ENCODE measurements around the gene SLC26A8. TPM values are rescaled to one million over a fixed set of nuclear protein-coding genes. Genes with fewer than 3 reads are reported as not detected.
"Not testable (repeated sequence)": the region's sequence is repeated elsewhere in the genome, so short reads cannot be mapped to it uniquely, and the experiment has no call there.

Gene SLC26A8
- total RNA-seq, 1 donor from 2014 or later: not detected

DNA sequence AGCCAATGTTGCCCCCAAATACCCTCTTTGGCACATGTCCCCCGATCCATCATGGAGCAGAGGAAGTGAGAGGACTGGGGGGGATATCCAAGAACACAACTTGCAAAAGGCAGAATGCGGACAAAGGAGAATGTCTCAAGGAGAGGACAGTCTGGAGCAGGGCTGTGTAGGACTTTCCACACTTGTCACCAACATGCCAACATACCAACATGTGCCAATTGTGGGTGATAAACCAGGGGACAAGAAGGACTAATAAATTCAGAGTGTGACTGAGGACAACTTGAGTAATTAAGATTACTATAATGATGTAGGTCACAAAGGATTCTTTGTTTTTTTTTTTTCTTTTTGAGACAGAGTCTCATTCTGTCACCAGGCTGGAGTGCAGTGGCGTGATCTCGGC lies 8.8 kb downstream of the SLC26A8 start:
- H3K4me3 ChIP-seq: no peak overlapping the region
- H3K27me3 ChIP-seq (ENCODE audit: low read depth): peaks cover 11% of the 10 kb centered on the region
- no peak for DNase-seq
- intact Hi-C loops (cut with micrococcal nuclease): no loop called here
- H3K4me1 ChIP-seq: no peaks in the 10 kb centered on the region
- no peaks in the 10 kb centered on the region for H3K36me3 ChIP-seq
- H3K9me3 ChIP-seq (replicated peaks): no peaks in the 10 kb centered on the region
- TF ChIP-seq, protein P1, sequence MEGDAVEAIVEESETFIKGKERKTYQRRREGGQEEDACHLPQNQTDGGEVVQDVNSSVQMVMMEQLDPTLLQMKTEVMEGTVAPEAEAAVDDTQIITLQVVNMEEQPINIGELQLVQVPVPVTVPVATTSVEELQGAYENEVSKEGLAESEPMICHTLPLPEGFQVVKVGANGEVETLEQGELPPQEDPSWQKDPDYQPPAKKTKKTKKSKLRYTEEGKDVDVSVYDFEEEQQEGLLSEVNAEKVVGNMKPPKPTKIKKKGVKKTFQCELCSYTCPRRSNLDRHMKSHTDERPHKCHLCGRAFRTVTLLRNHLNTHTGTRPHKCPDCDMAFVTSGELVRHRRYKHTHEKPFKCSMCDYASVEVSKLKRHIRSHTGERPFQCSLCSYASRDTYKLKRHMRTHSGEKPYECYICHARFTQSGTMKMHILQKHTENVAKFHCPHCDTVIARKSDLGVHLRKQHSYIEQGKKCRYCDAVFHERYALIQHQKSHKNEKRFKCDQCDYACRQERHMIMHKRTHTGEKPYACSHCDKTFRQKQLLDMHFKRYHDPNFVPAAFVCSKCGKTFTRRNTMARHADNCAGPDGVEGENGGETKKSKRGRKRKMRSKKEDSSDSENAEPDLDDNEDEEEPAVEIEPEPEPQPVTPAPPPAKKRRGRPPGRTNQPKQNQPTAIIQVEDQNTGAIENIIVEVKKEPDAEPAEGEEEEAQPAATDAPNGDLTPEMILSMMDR (IDR thresholded peaks at IDR 0.05; ENCODE audit: borderline replicate concordance): no peak
- H3K27ac ChIP-seq (replicated peaks): no peak overlapping the region

DNA sequence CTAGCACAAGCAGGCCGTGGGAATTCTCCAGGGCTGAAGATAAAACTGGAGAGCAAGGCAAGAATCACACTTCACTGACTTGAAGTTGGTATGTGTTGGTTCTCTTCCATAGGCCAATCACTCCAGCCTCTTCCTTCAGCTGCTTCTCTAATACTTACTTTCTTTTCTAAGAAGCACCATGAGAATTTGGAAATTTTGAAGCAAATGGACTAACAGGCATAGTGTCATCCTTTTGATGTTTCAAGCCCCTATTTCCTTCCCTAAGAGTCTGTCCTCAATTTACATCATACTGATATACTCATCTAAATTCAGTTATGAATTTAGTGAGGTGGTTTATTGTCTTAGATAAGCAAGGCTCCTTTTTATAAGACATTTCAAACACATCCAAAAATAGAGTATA lies 24.0 kb downstream of the SLC26A8 start:
- intact Hi-C loops (cut with micrococcal nuclease): no loop called here

DNA sequence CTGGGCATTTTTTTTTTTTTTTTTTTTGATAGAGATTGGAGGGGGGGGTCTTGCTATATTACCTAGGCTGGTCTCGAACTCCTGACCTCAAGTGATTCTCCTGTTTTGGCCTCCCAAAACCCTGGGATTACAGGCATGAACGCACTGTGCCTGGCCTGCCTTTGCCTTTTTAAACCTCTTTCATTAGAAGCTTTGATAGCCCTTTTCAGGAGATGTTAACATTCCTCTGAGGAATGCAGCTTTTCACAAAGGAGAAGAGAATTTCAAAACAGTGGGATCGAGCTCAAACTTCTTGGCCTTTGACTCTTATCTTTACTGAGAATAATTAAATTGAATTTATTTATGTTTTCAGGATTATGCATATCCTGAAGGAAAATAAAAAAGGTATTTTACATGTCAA lies 31.3 kb downstream of the SLC26A8 start:
- H3K36me3 ChIP-seq: no peaks in the 10 kb centered on the region
- no peak for DNase-seq
- TF ChIP-seq, protein P1 (IDR thresholded peaks at IDR 0.05; ENCODE audit: borderline replicate concordance): no peak
- H3K4me3 ChIP-seq: no peak overlapping the region
- no peak overlapping the region for H3K27ac ChIP-seq (replicated peaks)
- peaks cover 27% of the 10 kb centered on the region for H3K27me3 ChIP-seq (ENCODE audit: low read depth)
- no peaks in the 10 kb centered on the region for H3K9me3 ChIP-seq (replicated peaks)
- H3K4me1 ChIP-seq: no peaks in the 10 kb centered on the region
- intact Hi-C loops (cut with micrococcal nuclease): no loop called here

More for the DNA sequence above, 24.0 kb downstream of the SLC26A8 start:
- no peak for DNase-seq
- Histone ChIP-seq H3K27ac (replicated peaks) (no peak overlapping the region), H3K27me3 (ENCODE audit: low read depth) (peaks cover 11% of the 10 kb centered on the region), H3K4me3 (no peak overlapping the region), H3K9me3 (replicated peaks) (no peaks in the 10 kb centered on the region), H3K36me3 (no peaks in the 10 kb centered on the region), H3K4me1 (no peaks in the 10 kb centered on the region)
- TF ChIP-seq, protein P1 (IDR thresholded peaks at IDR 0.05; ENCODE audit: borderline replicate concordance): no peak

DNA sequence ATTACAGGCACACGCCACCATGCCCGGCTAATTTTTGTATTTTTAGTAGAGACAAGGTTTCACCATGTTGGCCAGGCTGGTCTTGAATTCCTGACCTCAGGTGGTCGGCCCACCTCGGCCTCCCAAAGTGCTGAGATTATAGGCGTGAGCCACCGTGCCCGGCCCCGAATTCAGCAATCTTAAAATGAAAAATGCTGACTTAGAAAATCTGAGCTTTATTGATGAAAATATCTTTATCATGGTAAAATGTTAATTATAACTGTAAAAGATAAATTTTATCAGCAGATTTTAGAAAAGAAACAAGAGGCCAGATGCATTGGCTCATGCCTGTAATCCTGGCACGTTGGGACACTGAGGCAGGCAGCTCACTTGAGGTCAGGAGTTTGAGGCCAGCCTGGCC lies 36.4 kb downstream of the SLC26A8 start:
- H3K4me1 ChIP-seq; H3K27ac ChIP-seq (replicated peaks); intact Hi-C loops (cut with micrococcal nuclease); H3K4me3 ChIP-seq; H3K9me3 ChIP-seq (replicated peaks); H3K36me3 ChIP-seq; DNase-seq: not testable (repeated sequence)
- H3K27me3 ChIP-seq (ENCODE audit: low read depth): peaks cover 35% of the 10 kb centered on the region

DNA sequence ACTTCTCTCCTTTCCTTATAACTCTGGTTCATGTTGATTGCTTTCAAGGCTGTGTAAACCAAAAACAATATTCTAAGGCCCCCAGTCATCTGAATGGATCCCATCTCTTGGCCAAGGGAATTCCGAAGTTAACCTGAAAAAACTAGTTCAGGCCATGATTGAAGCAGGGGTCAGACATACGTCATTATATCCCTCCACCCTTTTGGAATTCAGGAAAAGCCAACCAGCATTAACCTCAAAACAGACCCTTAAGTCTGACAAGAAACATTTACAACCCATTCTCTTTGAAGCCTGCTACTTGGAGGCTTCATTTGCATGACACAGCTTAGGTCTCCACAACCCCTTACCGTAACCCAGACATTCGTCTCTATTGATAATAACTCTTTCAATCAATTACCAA lies 39.7 kb downstream of the SLC26A8 start:
- intact Hi-C loops (cut with micrococcal nuclease): no loop called here
- Histone ChIP-seq H3K4me3 (no peak overlapping the region), H3K27ac (replicated peaks) (no peak overlapping the region), H3K9me3 (replicated peaks) (no peaks in the 10 kb centered on the region), H3K36me3 (no peaks in the 10 kb centered on the region), H3K4me1 (no peaks in the 10 kb centered on the region), H3K27me3 (ENCODE audit: low read depth) (peaks cover 31% of the 10 kb centered on the region)
- TF ChIP-seq, protein P1 (IDR thresholded peaks at IDR 0.05; ENCODE audit: borderline replicate concordance): no peak
- DNase-seq: no peak

DNA sequence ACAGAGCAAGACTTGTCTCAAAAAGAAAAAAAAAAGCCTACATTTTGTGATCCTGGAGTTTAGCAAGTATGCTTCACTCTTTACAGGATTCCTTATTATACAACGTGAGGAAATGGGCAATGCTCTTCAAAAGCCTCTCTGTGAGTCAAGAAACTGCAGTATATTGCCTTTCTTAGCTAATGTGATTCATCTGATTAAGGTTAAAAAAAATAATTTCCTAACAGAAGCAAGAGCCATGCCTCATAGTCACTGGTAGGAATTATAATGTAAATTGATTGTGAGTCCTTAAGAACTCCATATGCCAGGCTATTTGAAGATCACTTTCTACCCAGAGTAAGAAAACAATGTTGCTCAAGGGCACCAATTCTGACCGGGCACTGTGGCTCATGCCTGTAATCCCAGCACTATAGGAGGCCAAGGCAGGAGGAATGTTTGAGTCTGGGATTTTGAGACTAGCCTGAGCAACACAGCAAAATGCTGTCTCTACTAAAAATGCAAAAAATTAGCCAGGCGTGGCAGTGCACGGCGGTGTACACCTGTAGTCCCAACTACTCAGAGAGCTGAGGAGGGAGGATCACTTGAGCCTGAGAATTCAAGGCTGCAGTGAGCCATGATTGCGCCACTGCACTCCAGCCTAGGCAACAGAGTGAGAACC lies 43.3 kb downstream of the SLC26A8 start:
- H3K27me3 ChIP-seq (ENCODE audit: low read depth): peaks cover 10% of the 10 kb centered on the region
- no peak overlapping the region for H3K4me3 ChIP-seq
- no peak overlapping the region for H3K27ac ChIP-seq (replicated peaks)
- no peak for DNase-seq
- no peaks in the 10 kb centered on the region for H3K4me1 ChIP-seq
- no peaks in the 10 kb centered on the region for H3K9me3 ChIP-seq (replicated peaks)
- no peaks in the 10 kb centered on the region for H3K36me3 ChIP-seq
- TF ChIP-seq, protein P1 (IDR thresholded peaks at IDR 0.05; ENCODE audit: borderline replicate concordance): no peak
- intact Hi-C loops (cut with micrococcal nuclease): no loop called here

DNA sequence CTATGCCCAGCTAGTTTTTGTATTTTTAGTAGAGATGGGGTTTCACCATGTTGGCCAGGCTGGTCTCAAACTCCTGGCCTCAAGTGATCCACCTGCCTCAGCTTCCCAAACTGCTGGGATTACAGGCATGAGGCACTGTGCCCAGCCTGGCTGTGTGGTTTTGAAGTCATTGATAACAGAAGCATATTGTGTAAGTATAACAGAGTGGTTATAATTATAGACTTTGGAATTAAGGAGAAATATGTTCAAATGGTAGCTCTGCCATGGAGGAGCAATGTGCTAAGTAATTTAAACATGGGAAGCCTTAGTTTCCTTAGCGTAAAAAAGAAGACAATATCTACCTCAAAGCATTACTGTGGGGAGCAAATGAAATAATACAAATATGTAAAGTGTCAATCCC lies 44.3 kb downstream of the SLC26A8 start:
- H3K9me3 ChIP-seq (replicated peaks); intact Hi-C loops (cut with micrococcal nuclease); H3K36me3 ChIP-seq; H3K4me3 ChIP-seq; H3K4me1 ChIP-seq; DNase-seq; H3K27me3 ChIP-seq (ENCODE audit: low read depth); H3K27ac ChIP-seq (replicated peaks): not testable (repeated sequence)
